Stimulated activated CD4-positive, alpha-beta T cell treated with anti-CD3 and anti-CD28 coated beads, Interleukin-12 subunit alpha, Interleukin-12 subunit beta, amount 100 ng/mL, for 4 hours (primary cell): ENCODE measurements around the gene NTSR1.

Source experiments
- DNase-seq: peaks from one replicate; pipeline ENCODE4 v3.0.0-alpha.2; 2020

Gene NTSR1

DNA sequence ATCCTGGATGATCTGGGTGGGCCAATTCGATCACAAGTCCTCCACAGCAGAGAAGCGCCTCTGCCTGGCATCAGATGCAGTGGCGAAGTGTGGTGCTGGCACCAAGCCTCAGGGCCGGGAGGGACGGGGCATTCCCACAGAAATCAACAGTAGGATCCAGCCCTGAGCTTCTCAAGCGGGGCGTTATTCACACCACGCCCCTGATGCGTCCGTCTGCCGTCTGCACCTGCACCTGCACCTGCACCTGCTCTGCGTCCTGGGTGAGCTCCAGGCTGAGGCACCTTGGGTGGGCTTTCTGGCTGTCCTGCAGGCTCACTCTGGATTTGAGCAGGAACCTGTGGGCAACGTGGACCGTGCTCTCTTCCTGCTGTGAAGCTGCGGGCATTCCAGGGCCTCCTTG lies 13.8 kb upstream of the NTSR1 start:
- no peak for DNase-seq

DNA sequence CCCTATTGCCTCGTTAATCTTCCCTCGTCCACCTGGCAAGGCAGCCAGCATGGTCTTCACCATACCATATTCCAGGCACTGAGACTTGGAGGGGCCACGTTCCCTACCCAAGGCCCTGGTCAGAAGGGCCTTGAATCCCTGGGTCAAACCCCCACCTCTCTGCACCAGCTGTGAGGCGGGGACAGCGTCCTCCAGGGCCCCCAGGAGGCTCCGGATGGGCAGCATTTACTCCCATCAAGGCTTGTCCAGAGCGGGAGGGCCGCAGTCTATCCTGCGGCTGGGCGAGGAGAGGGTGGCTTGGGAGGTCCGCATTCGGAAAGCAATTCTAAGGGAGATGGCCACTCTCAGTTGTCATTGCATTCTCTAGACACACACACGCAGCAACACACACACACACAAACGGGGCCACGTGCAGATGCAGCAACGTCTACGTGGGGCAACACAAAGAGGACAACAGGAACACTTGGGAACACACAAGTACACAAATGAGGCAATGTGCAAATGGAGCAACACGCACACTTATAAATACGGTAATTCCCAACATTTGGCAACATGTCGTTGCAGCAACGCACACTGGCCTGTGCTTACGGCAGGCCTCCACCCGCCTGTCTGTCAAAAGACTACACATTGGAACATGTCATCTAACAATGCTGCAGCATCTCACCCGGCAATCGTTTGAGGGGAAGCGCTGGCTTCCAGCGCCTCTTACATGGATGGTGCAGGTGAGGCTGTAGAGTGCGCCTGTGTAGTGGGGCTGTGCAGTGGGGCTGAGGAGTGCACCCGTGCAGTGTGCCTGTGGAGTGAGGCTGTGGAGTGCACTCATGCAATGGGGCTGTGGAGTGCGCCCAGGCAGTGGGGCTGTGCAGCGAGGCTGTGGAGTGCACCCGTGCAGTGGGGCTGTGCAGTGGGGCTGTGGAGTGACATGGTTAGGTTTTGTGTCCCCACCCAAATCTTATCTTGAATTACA lies 12.9 kb upstream of the NTSR1 start:
- no peak for DNase-seq

DNA sequence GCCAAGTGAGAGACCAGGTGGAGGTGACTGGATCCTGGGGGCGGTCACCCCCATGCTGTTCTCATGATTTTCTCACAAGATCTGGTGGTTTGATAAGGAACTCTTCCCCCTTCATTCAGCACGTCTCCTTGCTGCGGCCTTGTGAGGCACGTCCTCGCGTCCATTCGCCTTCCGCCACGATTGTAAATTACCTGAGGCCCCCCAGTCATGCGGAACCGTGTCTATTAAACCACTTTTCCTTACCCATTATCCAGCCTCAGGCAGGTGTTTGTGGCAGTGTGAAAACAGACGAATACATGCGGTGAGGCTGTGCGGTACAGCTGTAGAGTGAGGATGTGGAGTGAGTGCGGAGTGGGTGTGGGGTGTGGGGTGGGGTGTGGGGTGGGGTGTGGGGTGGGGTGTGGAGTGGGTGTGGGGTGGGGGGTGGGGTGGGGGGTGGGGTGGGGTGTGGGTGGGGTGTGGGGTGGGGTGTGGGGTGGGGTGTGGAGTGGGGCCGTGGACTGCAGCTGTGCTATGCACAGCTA lies 12.1 kb upstream of the NTSR1 start:
- no peak for DNase-seq

DNA sequence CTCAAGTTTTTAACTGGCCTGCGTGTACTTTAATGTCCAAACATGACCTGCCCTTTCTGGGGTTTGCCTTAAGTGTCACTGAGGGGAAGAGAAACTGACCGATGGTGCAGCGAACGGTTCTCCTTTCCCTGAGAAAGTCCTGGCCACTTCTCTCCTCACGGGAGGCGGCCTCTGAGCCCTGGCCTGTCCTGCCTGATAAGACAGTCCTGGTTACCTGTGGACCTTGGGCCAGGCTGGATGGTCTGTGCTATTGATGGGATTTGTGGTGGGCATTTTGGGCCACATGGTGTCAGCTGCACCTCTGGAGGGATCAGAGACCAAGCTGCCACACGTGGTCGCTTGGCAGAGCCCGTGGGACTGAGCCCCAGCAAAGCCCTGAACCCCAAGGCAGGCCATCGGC lies 11.6 kb upstream of the NTSR1 start:
- DNase-seq, result no peak

DNA sequence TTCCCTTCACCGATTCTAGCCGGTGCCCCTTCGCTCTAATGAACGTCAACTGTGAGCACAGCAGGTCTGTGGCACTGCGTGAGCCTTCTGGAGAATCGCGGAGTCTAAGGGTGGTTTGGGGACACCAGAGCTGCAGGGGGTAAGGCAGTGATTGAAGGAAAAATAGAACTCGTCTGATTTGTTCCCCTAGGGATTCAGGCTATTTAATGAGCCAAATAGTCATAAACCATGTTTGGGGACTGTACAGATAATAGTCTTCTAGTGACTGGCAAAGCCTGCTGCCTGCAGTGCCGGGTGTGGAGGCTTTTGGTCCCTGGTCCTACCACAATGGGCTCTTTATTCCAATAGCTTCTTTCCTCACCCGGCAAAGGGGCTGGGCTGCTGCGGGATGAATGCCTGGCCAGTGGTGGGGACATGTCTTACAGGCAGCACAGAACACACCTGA lies 11.1 kb upstream of the NTSR1 start:
- no peak for DNase-seq

DNA sequence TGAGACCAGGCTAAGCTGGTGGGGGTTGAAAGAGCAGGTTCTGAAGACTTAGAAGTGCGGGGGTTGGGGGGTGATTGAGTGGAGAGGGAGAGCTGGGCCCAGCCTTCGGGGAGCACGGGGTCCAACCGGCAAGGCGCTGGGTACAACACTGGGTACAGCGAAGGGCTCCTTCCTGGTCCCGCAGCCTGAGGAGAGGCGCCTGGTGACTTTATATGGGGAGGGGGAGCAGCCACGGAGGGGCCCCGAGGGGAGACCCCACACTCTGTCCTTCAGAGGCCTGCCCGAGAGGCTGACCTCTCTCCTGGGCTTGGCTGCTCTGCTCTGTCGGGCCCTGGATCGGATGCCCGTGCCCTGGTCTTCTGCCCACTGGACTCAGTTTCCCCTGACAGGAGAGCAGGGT lies 10.4 kb upstream of the NTSR1 start:
- DNase-seq, result no peak

DNA sequence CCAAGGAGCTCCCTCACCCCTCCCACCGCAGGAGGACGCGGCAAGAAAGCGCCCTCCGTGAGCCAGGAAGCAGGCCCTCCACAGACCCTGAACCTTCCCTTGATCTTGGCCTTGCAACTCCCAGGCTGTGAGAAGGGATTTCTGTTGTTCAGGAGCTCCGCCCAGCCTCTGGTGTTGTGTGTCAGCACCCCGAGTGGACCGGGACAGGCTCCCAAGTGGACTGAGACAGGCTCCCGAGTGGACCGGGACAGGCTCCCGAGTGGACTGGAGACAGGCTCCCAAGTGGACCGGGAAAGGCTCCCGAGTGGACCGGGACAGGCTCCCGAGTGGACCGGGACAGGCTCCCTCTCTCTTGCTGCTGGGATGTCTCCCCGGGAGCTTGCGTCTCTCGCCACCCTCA lies 9.3 kb upstream of the NTSR1 start:
- DNase-seq, result no peak

DNA sequence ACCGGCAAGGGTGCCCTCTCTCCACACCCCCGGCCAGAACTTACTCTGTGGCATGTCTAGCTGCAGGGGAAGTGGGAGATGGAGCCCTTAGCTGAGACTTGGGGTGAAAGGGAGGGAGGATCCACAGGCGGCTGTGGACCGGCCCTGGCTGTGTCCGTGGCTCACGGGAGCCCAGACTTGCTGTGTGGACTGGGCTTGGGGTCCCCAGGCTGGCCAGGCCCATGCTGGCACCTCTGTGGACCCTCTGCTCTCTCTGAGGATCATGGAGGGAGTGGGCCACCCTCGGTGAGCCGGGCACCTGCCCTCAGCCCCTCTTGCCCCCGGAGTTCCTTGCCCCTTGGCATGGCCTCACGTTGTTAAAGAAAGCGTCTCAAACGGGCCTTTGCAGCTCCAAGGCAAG lies 8.9 kb upstream of the NTSR1 start:
- no peak for DNase-seq

DNA sequence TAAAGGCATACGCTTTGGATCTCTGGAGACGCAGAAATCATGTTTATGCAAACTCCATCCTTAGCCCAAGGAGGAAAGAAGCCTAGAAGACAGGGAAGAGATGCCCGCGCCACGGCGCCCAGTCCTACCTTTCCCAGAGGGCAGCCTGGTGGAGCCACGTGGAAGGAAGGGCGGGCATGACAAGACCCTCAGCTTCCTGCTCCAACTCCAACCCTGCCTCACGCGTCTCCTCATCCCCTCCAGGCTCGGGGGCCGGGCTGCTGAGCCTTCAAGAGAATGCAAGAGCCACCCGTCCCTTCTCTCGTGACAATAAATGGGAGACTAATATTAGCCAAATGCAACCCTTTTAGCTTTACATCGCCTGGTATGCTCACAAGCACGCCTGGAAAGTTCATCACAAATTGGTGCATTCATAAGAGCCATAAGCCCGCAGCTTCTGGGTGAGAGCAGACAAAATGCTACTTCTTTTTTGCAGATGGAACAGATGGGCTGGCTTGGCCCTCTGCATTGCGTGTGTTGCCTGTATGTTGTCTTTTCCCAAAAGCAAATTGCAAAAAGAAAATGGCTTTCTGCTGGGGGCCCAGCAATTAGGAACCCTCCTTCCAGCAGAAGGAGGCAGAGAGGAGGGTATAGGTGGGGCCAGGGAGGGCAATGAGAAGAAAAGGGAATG lies 8.2 kb upstream of the NTSR1 start:
- no peak for DNase-seq

DNA sequence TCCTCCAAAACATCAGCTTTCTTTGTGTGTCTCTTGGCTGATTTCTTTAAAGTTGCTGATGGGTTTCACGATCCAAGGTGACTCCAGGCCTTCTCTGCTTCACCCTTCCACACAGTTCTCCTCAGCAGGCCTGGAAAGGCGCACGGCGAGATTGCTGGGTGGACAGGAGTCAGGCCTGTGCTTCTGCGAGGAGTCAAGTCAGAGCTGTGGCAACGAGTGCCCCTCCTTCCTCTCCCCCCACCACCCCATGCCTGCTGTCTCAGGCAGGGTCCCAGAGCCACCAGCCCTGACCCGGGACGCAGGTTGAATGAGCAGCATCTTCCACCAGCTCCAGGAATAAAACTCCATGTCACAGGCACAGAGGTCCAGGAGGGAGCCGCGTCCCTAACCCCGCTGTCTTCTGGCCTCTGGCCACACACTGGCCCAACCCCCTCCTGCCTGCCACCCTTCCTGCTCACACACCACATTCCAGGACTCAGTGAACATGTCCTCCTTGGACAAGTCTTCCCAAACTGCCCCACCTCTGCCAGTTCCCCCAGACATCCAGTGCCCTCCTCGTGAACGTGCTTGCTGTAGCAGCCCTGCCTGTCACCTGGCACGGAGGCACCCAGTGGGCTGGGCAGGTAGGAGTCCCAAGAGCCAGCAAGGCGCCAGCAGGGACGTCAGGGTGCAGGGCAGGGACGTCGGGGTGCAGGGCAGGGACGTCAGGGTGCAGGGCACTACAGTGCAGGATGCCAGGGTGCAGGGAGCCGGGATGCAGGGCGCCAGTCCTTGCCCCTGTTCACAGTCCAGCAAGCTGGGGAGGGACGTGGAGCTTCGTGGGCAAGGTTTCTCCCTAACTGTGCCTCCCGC lies 7.2 kb upstream of the NTSR1 start:
- no peak for DNase-seq

DNA sequence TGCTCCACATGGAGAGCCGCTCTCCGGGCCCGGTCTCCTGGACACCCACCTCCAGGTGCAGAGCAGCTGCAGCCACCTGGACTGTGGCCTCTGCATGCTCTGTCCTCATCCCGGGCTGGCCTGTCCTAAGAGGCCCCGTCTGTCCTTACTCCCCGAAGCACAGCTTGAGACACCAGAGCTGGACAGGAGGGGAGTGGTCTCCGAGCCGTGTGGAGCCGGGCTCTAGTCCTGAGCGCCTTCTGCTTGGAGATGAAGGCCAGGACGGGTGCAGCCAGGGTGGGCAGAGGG lies 6.7 kb upstream of the NTSR1 start:
- no peak for DNase-seq

DNA sequence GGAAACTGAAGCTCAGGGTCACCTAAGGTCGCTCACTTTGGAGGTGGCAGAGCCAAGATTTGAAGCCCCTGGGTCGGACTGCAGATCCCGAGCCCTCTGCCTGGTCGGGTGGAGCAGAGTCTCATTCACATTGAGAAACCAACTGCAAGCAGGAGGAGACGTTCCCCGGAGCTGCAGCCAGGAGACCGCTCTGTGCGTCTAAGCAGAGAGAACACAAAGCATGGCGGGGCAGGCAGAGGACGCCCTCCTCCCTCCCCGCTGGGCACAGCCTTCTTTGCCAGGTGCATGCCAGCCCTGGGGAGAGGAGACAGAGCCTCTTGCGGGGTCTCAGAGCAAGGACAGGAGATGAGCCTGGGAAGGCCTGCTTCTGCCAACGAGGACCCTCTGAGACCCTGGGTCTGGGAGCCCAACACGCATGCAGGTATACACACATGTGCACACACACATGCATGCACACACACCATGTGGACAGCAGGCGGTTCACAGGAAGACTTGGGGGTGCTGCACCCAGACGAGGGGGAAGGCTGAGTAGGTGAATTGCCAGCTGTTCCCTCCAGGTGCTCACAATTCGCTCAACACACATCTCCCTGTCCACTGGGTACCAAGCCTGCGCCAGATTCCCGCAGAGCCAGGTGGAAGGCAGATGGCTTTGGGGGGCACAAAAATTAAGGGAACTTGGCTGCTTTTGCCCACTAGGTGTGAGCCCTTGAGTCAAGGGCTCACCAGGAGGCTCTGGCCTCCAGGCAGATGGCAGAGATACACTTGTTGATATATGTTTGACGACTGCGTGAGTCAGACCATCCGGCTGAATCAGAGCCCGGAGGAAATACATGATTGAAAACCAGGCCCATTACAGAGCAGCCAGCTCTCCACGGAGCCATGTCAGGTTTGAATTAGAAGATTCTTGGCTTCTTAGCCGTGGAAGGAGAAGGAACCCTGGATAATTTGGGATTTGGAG lies 5.5 kb upstream of the NTSR1 start:
- DNase-seq, result no peak

DNA sequence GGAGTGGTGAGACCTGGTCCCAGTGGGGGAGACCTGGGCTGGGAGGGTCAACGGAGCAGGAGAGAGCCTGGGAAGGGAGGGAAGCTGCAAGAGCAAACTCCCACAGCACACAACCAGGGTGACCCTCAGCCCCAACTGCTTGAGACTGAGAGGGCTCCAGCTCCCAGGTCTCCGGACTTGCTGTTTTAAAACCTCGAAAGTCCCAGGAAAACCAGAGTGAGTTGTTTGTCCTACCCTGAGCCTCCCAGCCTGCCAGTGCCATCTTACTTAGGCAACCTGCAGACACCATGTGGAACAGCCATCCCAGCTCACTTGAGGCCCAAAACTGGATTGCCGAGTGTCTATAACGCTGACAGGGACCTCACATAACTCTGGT lies 4.8 kb upstream of the NTSR1 start:
- DNase-seq, result no peak

DNA sequence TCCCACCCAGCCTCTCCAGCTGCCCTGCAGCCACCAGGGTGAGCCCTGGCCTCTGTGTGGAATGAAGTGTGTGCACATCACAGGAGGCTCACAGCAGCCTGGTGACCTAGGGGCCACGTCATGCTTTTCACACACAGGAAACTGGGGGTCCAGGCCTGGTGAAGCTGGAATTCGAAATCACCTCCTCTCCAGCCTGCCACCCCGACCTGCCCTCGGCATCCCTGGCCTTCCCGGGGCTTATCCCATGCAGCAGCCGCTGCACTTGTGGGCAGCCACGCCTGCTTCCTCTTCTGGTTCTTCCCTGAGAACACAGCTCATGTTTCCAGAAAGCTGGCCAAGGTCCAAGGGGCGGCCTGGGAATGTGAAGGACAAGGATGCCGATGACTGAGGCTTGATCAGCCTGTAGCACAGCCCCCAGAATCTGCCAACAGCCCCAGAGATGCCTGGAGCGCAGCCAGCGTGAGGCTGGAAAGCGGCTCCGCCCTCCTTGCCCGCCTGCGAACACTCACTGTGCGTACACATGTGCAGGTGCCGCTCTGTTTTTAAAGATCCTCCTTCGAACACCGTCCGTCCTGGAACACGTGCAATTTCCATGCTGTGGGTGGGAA lies 4.2 kb upstream of the NTSR1 start:
- DNase-seq, result no peak

DNA sequence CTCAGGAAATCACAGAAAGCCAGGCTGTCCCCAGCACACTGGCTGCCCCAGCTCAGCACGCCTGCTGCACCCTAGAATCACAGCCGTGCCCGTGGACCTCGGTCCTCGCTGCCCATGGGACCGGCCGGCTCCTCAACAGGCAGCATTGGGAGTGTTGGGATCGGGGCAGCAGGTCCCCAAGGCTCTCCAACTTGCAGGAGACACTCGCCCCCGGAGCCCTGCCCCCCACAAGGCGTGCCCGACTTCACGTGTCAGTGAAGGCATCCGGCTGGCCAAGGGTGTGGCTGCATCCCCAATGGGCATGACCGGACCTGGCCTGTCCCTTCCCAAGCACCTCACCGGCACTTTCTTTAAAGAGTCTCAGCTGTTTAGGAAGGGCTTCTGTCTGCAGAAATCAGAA lies 3.0 kb upstream of the NTSR1 start:
- no peak for DNase-seq

DNA sequence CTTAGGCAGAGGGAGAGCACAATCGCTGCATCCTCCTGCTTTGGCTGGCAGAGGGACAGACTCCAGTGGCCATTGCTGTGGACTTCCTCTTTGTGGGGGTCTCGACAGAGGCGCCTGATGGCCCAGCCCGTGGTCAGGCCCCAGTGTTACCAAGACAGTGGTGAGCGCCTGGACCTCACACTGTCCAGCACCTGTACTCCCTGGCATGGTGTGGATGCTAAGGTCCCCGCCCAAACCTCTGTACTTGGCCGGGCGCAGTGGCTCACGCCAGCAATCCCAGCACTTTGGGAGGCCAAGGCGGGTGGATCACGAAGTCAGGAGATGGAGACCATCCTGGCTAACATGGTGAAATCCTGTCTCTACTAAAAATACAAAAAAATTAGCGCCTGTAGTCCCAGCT lies 2.3 kb upstream of the NTSR1 start:
- no peak for DNase-seq

DNA sequence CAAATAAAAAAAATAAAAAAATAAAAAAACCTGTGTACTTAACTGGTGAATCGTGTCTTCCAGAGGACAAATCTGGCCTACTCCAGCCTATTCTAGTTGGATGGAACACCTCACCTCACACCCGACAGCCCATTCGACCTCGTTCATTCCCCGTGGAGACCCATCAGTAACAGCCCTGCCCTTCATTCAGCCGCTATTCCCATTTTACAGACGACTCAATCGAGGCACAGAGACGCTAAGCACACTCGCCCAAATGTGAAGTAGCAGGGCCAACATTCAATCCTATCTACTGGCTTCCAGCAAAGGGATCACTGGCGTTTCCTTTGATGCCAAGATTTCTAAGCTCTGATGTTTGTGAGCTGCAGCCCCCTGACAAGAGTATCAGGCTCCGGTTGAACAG lies 1.8 kb upstream of the NTSR1 start:
- no peak for DNase-seq

DNA sequence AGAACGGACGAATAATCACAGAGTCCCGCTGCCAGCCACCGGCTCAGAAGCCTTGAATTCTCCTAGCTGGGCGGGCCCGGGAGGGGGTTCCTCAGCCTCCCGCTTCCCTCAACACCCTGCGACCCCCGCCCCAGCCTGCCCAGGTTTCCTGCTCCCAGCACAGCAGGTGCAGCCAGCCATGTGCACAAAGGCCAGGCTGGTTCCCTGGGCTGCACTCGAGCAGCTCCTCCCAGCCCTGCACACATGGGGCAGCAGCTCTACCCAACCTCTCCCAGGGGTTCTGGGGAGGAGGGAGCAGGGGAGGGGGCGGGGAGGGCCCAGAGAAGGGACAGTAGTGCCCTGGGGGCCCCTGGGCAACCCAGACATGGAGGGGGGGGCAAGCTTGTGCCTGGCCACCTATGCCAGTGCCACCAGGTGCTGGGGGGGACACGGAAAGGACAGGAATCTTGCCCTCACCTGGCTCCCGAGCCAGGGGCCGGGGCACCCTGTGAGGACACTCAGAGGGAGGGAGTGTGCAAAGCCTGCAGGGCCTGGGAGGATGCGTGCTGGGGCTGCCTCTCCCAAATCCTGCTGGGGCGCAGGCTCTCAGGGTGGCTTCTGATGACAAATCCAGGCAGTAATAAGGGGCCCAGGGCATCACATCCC lies 1.2 kb upstream of the NTSR1 start:
- no peak for DNase-seq

DNA sequence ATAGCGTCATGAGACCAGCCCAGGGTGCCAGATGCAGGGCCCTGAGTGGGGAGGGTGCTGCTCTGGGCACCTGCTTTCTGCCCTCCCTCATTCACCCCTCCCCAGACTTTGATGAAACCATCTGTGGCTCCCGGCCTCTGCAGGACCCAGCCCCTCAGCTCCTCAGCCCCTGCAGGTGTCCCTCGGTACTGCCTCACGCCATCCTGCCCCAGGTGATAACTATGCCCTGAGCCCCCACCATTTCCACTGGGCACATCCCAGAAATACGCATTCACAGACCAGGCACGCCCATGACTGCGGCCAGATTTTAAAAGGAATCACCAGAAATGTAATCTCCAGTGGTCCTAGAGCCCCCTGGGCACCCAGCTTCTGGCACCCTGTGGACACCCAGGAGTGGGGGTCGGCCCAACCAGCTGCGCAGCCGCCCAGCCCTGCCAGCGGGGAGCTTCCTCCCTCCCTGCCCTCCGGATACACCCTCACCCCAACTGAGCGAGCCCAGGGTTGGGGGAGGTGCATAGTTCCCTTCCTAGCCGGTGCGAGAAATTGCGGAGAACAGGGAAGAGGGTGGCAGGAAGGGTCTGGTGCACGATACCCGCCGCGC lies 615 bp upstream of the NTSR1 start:
- DNase-seq, result peak; percentile 21

DNA sequence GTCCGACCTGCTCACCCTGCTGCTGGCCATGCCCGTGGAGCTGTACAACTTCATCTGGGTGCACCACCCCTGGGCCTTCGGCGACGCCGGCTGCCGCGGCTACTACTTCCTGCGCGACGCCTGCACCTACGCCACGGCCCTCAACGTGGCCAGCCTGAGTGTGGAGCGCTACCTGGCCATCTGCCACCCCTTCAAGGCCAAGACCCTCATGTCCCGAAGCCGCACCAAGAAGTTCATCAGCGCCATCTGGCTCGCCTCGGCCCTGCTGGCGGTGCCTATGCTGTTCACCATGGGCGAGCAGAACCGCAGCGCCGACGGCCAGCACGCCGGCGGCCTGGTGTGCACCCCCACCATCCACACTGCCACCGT lies 885 bp downstream of the NTSR1 start:
- DNase-seq, result no peak
